ENCODE data around the gene MRAS.

Gene MRAS

DNA sequence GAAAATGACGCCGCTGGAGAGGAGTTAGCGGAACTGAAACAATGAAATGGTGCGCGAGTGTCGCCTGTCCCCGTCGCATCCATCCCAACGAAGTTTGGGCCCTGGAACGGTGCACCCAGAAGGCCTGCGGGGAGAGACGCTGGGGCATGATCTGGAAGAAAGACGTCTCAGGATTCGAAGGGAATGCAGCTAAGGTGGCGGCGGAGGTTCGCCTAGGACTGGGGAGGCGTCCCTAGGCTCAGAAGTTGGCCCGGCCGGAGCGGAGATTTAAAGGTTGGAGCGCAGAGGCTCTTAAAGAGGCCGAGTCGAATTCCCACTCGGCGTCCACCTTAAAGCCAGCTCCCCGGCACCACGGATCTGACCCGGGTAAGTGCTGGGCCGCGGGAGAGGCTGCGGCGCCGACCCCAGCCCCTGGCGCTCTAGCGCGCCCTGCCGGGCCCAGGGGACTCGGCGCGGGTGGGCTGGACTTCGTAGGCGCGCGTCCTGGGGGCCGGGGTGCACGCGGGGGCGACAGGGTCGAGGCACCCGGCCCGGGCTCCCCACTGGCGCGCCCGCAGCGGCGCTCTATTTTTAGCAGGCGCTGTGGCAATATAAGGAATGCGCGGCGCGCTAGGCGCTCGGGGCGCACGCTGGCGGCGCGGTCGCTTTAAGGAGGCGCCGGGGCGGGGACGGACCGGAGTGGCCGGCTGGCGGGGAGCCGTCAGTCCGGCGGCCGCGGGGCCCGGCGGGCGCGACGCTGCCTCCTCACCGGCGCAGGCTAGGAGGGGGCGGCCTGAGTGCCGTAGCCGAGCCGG, at the start of gene MRAS:
TSS of gene MRAS (plus strand) at position 620 of the 794 bp plus-strand sequence. CDS start 24,305 bp downstream, outside the sequence.
- no peak for DNase-seq (ENCODE audit: low spot score)

DNA sequence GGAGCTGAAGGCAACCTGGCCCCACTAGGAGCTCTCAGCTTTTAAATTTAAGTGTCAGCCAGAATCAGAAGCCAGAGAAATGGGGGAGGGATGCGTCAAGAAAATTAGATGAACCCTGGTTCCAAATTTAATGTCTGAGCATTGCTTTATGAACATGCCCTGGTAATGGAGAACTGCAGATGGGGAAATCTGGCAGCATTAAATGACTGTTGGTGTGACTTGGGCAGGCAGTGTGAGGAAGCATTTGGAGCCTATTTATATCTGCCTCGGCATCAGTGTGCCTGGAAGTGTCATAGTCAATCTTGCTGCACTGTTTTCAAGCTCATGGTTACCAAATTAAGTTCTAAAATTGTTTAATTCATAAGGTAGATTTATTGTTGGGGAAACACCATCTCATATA, 47.7 kb upstream of the MRAS start:
- no peak for DNase-seq (ENCODE audit: low spot score)

DNA sequence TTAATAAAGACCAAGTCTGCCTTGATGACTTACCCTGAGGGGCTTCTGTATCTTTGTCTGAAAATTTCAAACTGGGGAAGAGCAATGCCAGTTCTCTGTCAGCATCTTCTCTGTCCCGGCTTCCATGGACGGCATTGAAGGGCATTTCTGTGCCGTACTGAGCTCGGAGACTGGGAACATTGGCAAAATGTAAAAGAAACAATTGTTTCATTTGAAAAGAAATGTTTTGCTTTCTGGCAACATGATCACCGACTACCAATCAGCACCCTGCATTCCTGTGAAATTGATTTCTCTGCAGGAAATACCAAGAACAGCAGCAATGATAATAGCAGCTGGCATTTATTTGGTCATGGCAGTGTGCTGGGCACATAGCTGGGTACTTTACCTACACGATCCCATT, 44.9 kb upstream of the MRAS start:
- DNase-seq (ENCODE audit: low spot score): no peak

DNA sequence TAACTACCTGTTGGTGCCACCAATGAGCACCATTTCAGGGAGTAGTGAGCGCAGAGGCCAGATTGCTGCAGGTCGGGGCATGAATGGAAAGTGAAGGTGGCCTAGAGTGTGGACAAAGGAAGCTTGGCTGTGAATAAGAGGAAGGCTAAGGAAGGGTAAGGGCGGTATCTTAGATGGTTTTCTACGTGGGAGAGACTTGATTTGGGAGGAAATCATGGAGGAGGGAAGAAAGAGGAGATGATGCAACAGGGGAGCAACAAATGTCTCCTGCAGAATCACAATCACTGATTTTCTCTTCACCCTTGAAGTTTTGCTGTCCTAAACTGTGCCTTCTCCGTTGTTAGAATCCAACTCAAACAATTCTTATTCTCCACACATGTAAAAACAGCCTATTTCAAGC, 40.5 kb upstream of the MRAS start:
- no peak for DNase-seq (ENCODE audit: low spot score)

DNA sequence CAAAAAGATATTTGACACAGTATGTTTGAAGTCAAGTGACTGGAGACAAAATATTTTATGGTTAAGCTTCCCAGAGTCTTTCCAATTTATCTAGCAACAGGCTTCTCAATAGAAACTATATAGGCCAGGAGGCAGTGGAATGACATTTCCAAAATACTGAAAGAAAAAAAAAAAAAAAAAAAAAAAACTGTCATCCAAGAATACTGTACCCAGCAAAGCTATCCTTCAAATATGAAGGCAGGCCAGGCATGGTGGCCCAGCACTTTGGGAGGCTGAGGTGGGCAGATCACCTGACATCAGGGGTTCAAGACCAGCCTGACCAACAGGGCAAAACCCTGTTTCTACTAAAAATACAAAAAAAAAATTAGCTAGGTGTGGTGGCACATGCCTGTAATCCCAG, 39.6 kb upstream of the MRAS start:
- no peak for DNase-seq (ENCODE audit: low spot score)

DNA sequence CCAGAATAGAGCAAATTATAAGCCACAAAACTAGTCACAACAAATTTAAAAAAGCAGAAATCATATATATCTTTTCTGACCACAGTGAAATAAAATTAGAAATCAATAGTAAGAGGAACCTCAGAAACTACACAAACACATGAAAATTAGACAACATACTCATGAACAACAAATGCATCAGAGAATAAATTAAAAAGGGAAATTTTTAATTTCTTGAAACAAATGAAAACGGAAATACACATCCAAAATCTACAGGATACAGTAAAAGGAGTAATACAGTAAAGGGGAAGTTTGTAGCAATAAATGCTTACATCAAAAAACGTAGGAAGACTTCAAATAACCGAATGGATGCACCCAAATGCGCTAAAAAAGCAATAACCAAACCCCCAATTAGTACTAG, 37.9 kb upstream of the MRAS start:
- DNase-seq (ENCODE audit: low spot score): no peak

DNA sequence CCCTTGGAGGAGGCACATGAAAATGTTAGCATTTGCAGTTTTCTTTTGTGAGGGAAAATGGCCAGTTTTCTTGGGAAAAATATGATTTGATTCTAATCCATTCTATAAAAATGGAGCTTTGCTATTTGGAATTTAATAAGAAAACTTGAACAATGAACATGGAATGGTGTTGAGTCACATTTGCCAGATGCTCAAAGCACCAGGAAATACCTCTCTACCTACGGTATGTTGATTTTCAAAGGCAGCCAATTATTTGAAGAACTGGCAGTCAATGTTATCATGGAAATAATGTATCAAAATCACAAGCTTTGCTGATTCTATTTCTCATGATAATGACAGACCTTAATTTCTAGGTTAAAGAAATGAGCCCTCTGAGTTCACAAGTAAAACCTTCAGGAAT, 33.6 kb upstream of the MRAS start:
- no peak for DNase-seq (ENCODE audit: low spot score)

DNA sequence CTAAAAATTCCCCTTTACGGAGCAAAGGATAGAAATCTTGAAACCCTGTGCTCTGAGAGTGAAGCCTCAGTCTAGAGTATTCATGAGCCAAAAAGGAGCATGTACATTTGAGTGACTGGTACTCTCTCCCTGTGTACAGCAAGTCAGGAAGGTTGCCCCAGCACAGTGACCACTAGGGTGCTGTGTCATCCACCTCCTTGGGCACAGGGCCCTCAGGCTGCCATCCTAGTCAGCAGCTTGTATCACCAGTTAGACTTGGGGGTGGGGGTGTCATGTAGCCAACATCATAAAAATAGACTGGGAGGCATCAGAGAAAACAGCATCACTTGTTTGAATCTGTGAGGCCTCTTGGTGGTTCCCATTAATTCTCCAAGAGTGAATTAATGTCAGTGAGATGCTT, 30.7 kb upstream of the MRAS start:
- DNase-seq (ENCODE audit: low spot score): no peak

DNA sequence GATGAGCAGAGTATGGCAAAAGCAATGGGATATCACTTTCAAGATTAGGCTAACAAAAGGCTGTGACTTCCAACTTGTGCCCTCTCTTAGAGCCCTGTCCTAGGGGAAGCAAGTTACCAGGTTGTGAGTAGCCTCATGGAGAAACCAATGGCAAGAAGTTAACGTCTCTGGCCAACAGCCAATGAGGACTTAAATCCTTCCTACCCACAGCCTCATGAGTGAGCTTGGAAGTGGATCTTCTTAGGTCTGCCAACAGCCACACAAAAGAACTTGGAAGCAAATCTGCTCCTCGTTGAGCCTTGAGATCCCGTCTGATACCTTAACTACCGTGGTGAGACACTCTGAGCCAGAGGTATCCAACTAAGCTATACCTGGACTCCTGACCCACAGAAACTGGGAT, 24.4 kb upstream of the MRAS start:
- DNase-seq (ENCODE audit: low spot score): no peak

DNA sequence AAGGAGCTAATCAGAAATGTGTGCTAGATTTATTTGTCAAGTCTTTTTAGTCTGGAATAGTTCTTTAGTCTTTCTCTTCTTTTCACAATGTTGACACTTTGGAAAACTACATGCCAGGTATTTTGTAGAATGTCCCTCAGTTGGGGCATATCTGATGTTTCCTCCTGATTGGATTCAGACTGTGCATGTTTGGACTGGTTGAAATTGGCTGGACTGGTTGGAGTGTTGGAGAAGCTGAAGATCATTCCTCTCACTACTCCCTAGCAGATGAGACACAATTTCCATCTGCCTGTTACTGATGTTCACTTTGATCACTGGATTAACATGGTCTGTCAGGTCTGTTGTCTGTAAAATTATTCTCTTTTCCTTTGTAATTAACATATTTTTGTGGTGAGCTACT, 22.4 kb upstream of the MRAS start:
- no peak for DNase-seq (ENCODE audit: low spot score)

DNA sequence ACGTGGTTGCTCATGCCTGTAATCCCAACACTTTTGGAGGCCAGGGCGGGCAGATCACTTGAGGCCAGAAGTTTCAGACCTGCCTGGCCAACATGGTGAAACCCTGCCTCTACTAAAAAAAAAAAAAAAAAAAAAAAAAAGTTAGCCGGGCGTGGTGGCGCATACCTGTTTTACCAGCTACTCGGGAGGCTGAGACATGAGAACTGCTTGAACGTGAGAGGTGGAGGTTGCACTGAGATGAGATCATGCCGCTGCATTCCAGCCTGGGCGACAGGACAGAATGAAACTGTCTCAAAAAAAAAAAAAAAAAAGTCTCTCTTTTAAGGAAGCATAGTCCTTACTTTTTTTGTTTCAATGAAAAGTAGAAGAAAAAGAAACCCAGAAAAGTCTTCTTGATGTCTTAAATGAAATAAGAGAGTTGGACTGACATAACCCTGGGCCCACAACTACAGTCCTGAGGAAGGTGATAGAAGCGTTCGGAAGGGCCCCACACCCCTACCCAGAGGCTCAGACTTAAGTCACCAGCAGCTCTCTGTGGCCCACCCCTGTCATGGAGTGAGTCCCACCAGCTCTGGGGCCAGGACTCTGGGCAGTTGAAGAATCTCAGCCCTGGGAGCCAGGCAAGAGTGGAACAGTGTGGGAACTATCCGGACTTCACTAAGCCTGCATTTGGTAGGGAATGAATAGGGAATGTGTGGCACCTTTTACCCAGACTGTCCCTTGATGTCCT, 21.3 kb upstream of the MRAS start:
- no peak for DNase-seq (ENCODE audit: low spot score)

DNA sequence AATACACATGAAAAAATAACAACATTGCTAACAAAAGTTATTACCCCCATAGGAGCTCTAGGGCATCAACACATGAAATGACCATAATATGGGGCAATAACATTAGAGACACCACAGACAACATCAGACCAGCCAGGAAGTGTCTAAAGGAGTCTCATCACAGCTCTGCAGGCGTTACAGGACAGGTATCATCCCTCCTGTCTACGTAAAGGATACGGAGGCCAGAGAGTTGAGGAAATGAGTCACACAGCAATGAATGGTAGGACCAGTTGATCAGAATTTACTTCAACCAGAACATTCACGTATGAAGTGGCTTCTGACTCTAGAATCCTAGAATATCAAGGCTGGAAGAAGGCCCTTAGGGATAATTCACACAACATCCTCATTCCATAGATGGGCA, 20.5 kb upstream of the MRAS start:
- no peak for DNase-seq (ENCODE audit: low spot score)

DNA sequence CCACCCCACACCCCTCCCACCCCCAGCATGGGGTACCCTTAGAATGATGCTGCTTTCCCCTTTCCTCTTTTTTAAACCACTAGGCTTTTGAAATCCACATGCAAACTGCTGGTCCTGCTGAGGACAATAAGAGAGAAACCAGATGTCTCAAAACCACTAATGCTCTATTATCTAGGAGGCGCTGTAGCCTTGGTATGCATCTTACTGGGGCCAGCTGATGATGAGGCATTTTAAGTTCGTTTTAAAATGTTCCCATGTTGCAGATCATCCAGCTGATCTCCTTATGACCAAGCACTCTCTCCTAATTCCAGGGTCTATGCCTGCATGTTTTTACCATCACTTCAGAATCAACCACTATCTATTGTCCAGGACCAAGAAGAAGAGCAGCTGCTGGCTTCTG, 20.0 kb upstream of the MRAS start:
- DNase-seq (ENCODE audit: low spot score): no peak

DNA sequence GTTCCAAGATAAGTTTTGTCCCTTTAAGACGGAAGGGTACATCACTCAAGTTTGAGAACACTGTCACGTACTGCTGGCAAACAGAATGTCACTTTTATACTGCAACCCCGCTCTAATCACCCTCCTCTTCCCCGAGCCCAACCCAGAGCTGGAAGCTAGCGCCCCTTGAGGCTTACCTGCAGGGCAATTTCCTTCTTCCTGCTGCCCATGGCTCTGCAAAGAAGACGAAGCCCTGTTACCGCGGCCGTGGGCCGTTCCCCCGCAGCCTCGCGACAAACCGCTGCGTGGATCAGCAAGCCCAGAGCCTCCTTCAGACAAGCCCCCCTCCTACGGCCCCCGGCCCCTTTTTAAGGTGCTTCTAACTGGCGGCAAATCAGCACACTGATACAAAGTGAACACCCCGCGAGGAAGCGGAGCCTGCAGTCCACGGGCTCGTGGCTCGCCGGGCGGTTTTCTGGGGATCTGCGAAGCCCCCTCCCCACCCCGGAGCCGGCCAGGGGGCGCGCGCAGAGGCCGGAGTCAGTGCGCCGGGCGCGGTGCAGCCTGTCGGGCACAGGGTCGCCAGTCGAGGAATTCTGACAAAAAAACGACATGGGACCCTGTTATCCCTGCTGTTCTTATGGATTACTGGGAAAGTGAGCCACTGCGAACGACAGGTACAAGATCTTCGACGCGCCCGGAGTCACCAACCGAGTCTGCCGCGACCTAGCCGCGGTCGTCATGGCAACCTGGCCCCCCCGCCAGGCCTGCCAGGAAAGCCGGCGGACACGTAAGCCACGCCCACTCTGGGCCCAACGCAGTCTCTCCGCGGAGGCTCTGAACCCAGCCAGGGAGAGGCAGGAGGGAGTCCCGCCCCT, 19.0 kb upstream of the MRAS start, which contains the start of gene NME9:
TSS of gene NME9 (minus strand) at position 725 of the 857 bp plus-strand sequence. CDS start at position 209, 516 bp downstream.
- peak; percentile 88 for DNase-seq (ENCODE audit: low spot score)

DNA sequence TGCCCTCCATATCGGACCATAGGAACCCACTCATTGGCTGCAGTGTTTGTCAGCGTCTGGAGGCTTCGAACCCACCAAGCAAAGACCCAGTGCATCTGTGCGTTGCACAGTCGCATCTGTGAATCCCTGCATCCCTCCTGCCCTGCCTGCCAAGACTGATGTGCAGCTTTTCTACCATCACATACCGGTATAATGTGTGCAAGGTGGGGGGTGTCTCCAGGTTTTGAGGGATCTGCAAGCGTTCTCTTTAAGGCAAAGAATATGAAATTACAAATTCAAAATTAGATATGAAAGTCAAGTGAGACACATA, 18.4 kb upstream of the MRAS start:
- DNase-seq (ENCODE audit: low spot score): no peak

DNA sequence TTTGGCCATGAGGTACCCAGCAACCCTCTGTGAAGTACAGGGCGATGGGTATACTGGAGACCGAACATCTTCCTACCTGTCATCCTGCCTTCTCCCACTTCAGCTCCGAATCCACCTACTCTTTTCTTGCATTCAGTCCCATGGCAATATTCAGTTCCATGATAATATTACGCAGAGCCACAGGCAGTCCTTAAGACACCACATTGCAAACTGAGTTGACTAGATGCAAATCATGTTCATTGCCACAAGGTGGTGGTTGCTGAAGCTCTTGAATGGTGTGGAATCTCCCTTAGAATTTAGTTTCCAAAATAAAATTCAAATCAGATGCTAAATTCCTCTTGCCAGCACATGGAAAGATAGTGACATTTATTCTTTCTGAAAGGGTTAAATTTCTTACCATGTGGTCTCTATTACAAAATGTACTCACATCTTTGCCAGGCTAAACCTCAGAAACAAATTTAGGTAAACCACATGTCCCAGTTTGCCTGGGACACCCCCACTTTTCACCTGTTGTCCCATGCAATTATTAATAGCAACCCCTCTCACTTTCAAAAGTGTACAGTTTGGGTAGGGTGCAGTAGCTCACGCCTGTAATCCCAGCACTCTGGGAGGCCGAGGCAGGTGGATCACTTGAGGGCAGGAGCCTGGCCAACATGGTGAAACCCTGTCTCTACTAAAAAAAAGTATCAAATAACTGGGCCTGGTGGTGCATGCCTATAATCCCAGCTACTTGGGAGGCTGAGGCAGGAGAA, 17.1 kb upstream of the MRAS start:
- DNase-seq (ENCODE audit: low spot score): no peak

DNA sequence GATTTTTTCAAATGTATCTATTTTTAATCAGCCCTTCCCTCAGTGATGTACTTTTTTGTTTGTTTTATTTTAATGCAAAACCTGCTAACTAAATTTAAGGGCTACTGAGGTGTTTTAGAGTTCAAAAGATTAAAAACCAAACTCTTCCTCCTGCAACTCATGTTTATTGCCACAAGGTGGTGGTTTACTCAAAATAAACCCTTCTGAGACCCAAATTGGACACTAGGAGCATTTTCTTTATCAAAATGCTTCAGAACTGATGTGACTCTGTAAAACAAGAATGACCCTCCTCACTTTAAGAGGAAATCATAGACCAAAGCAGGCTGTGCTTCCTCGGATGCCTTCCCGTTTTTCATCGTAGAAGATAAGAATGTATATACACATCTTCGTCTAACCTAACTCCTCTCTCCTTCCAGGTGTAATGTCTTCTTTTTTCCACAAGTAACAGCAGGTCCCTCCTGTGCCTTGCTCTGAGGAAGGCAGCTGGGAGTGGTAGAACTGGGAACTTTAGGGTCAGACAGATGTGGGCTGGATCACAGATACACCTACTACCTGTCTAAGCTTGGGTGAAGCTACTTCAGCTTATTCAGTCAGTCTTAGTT, 15.8 kb upstream of the MRAS start:
- peak; percentile 42 for DNase-seq (ENCODE audit: low spot score)

DNA sequence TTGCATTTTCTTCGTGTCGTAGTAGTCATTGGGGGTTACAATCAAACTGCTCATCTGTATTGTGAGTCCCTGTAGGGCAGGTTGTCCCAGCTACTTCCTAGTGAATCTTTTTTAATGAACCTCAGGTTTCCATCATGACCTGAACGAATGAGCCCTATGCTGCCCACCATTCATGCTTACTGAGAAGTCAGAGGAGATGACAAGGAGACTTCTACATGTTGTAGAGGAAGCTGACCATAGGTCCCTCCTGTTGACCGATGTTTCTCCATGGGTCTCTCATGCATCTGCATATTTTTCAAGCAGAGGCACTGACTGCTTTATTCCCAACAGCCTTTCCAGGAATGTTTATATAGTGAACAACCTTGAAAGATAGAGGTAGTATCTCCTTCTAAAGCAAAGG, 13.8 kb upstream of the MRAS start:
- no peak for DNase-seq (ENCODE audit: low spot score)

DNA sequence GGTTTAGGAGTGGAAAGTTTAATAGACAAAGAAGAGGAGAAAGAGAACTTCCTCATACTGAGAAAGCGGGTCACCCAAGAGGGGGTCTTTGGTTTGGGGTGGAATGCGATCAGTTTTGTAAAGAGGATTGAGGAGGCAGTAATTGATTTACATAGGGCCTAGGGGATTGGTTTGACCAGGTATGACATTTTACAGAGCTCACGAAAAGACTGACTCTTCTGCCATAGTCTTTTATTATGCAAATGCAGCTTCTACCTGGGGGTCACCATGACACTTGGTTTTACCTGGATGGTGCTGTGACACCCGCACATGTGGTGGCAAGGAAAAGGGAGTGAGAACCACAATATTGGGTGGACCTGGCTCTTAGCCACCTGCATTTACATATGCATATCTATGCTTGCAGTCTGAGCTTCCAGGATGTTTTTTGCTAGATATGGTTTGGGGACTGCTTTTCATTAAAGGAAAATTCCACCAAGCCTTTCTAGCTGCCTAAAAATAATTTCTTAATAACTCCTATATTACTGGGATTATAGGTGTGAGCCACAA, 11.9 kb upstream of the MRAS start:
- no peak for DNase-seq (ENCODE audit: low spot score)

DNA sequence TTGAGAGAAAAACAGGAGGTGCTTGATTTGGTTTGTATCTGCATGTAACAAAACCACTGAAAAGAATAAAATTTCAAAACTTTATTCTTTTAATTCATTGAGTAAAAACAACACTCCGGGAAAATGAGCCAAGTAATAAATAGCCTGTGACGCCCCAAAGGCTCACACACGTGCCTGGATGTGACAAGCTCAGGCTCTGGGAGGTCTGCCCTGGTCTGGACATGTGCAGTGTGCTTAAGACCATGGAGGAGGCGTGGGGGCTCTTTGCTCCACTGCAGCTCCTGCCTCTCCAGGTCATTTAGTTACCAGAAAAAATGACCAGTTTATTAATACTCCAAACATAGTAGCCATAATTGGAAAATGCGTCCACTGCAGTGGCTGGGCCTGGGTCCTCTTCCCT, 10.1 kb upstream of the MRAS start:
- no peak for DNase-seq (ENCODE audit: low spot score)

DNA sequence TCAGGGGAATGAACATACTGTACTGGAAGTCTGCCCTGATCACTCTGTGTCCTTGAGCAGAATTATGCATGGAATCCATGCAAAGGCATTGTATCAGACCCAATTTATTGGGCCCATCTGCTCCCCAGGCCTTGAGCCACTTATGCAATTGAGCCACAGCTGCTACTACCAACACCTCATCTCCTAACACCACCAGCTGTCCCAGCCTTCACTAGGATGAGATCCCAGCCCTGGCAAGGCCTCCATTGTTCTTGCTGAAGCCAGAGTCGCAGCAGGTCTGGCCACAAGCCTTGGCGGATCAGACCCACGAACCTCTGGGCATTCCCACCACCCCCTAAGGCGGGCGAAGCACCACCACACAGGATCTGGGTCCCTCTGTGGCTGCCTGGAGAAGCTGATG, 9.6 kb upstream of the MRAS start:
- DNase-seq (ENCODE audit: low spot score): no peak

Data from germinal center (tissue), 1 donor.